Activated T-helper 1 cell treated with anti-CD3 and anti-CD28 coated beads, Interleukin-12 subunit alpha, Interleukin-12 subunit beta, Interleukin-2, Interleukin-4 antibody, amounts not matched to agents 30 ng/mL and 10 ng/mL and 1 ng/mL, durations not matched to agents 14 hours and 24 hours and 36 hours (primary cell): ENCODE results near the gene METRN. TPM values are rescaled to one million over a fixed set of nuclear protein-coding genes. Genes with fewer than 3 reads are reported as not detected.

ENCODE experiments used
- DNase-seq: peaks from one replicate; pipeline ENCODE4 v3.0.0; 2021; ENCODE audit warnings: low spot score
- H3K27ac Mint-ChIP-seq: one replicate; pipeline ENCODE4 v1.8.0; 2021; ENCODE audit warnings: mild to moderate bottlenecking, mixed read lengths
- H3K27me3 Mint-ChIP-seq: one replicate; pipeline ENCODE4 v1.8.0; 2022; ENCODE audit warnings: mild to moderate bottlenecking, moderate library complexity, mixed read lengths; ENCODE audit not compliant: insufficient read depth
- H3K36me3 Mint-ChIP-seq: one replicate; pipeline ENCODE4 v1.8.0; 2021; ENCODE audit warnings: low read depth, mixed read lengths
- H3K4me1 Mint-ChIP-seq: one replicate; pipeline ENCODE4 v1.8.0; 2021; ENCODE audit warnings: low read depth, mixed read lengths
- H3K4me3 Mint-ChIP-seq: one replicate; pipeline ENCODE4 v1.8.0; 2021; ENCODE audit warnings: mild to moderate bottlenecking, moderate library complexity, mixed read lengths
- H3K9me3 Mint-ChIP-seq: one replicate; pipeline ENCODE4 v1.8.0; 2021; ENCODE audit warnings: mixed read lengths
- intact Hi-C: fragments of 100-400 bp; cut with micrococcal nuclease; formaldehyde crosslinking; loops from one replicate; pipeline ENCODE4 v1.15.1; 2024
- total RNA-seq: library from RNA; stranded (reverse); gene quantifications from 2 replicates; pipeline ENCODE4 v1.2.3, GENCODE V29; 2022

The METRN gene
- total RNA-seq, 1 donor from 2014 or later, result 21.8 TPM

DNA sequence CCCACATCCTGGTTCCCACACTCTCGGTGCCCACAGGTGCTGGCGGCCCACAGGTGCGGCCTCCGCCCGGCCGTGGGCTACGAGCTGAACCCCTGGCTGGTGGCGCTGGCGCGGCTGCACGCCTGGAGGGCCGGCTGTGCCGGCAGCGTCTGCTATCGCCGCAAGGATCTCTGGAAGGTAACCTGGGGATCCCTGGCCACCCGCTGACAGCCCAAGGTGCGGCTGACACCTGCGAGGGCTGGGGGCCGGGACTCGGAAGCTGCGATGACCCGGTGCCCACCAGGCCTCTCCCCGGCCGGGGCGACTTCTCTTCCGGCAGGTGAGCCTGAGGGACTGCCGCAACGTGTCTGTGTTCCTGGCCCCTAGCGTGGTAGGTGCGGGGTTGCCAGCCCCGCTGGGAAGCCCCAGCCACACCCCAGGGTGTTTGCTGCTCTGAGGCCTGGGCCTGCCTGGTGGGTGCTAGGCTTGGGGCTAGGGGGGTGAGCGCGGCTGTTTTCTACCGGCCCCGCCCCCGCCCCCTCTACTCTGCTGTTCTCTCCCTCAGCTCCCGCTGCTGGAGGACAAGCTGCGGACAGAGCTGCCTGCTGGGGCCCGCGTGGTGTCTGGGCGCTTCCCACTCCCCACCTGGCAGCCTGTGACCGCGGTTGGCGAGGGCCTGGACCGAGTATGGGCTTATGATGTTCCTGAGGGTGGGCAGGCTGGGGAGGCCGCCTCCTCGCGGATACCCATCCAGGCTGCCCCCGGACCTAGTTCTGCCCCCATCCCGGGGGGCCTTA, 7.0 kb downstream of the METRN start:
- H3K4me3 Mint-ChIP-seq, result peak overlapping the region; percentile 69
- H3K4me1 Mint-ChIP-seq, result no peaks in the 10 kb centered on the region
- H3K9me3 Mint-ChIP-seq, result no peaks in the 10 kb centered on the region
- no peaks in the 10 kb centered on the region for H3K36me3 Mint-ChIP-seq
- no peak for DNase-seq
- H3K27ac Mint-ChIP-seq, result no peak overlapping the region
- peaks cover 11% of the 10 kb centered on the region for H3K27me3 Mint-ChIP-seq
- intact Hi-C loops, result loop anchor here (2.0 kb wide), 1 partner anchor 15 kb away; no protein-coding TSS in a partner anchor

DNA sequence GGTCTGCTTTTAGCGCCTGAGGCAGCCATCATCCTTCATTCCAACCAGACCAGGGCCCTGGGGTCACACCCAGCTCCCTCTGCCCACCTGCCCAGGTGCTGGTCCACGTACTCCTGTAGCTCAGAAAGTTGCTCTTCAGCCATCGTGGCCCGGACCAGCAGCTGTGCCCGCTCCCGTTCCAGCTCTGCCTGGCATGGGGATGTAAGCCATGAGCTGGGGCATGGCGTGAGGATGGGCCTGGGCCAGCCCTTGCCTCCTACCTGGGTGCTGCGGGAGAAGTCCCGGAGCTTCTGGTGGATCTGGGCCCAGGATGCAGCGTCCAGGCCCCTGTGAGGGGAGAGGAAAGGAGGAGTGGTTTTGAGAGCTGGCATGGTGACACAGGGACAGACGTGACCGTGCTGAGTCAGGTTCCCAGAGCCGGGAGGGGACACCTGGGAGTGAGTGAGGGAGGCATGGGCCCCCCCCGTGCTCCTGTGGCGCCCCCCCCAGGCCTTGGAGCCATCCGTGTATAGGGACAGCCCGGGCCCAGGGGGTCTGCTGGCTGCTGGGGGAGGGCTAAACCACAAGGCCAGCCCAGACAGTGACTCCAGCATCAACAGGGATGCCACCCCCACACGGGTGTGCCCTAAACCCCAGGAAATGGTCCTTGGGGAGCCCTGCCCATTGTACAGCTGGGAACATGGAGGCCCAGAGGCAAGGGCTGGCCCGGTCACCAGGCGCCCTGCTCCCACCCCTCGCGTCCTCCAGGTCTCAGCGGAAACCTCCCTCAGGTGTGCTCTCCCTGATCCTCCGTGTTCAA, 8.1 kb downstream of the METRN start:
- H3K27ac Mint-ChIP-seq, result no peak overlapping the region
- H3K4me3 Mint-ChIP-seq, result peak overlapping the region; percentile 39
- no peaks in the 10 kb centered on the region for H3K4me1 Mint-ChIP-seq
- H3K27me3 Mint-ChIP-seq, result peaks cover 11% of the 10 kb centered on the region
- H3K36me3 Mint-ChIP-seq, result no peaks in the 10 kb centered on the region
- H3K9me3 Mint-ChIP-seq, result no peaks in the 10 kb centered on the region
- DNase-seq, result no peak
- intact Hi-C loops, result no loop called here

DNA sequence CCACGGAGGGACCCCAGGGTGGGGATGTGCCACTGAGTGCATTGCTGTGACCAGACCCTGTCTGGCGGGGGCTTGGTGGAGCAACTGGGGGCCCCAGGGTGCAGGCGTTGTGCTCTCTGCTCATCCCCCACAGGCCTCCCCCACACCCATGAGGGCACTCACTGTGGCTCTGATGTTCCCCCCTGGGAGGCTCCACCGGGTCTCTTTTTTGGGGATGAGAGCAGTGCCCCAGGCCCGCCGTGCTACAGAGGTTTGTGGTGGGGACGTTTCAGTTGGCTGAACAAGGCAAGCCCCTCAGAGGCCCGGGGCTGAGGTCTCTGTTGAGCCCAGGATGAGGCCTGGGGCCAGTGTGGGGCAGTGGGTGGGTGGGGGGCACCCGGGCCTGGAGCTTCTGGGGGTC, 8.8 kb downstream of the METRN start:
- intact Hi-C loops, result no loop called here
- H3K27me3 Mint-ChIP-seq, result peaks cover 9% of the 10 kb centered on the region
- no peaks in the 10 kb centered on the region for H3K4me1 Mint-ChIP-seq
- no peak overlapping the region for H3K27ac Mint-ChIP-seq
- H3K4me3 Mint-ChIP-seq, result no peak overlapping the region
- H3K9me3 Mint-ChIP-seq, result no peaks in the 10 kb centered on the region
- no peaks in the 10 kb centered on the region for H3K36me3 Mint-ChIP-seq
- DNase-seq, result no peak

DNA sequence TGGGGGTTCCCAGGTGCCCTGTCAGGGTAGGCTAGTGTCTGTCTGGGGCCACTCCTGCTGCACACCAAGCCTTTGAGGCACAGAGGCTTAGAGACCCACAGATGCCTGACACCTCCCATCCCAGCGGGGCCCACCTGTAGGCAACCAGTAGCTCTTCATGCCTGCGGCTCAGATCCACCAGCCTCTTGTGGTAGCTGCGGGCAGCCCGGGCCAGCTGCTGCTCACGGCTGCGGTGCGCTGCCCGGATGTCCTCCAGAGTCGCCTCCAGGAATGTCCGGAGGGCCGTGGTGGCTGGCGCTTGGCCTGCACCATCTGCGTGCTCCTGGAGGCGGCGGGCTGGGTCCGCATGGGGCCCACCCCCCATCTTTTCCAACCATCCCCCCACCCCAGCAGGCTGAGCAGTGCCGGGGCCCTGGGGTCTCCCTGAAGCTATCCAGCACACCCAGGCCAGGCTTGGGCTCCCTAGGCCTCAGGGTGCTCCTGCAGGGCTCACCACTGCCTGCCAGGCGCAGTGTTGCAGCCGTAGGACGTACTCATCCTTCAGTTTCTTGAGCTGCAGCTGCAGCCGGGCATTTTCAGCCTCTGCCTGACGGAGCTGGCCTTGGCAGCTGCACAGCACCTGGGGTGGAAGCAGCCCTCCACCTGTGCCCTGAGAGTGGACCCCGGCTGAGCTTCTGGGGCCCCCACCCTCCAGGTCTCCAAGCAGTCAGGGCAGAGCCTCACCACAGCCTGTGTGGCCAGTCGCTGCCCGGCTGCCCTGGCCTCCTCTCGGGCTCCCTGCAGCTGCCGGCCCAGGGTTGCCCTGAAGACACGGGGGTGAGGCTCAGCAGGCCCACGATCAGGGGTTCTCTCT, 9.5 kb downstream of the METRN start:
- no peak for DNase-seq
- Mint-ChIP-seq H3K27me3 (peaks cover 4% of the 10 kb centered on the region), H3K4me1 (no peaks in the 10 kb centered on the region), H3K27ac (no peak overlapping the region), H3K9me3 (no peaks in the 10 kb centered on the region), H3K4me3 (no peak overlapping the region), H3K36me3 (no peaks in the 10 kb centered on the region)
- intact Hi-C loops, result no loop called here

- DNase-seq, result no peak
- intact Hi-C loops, result no loop called here
- Mint-ChIP-seq H3K4me3 (no peak overlapping the region), H3K4me1 (no peaks in the 10 kb centered on the region), H3K27ac (no peak overlapping the region), H3K9me3 (no peaks in the 10 kb centered on the region), H3K36me3 (no peaks in the 10 kb centered on the region), H3K27me3 (peaks cover 3% of the 10 kb centered on the region)
Measured at GRCh38 chr16:725041-725376, 10.1 kb downstream of the METRN start.

- intact Hi-C loops, result no loop called here
- Mint-ChIP-seq H3K27ac (no peak overlapping the region), H3K4me1 (no peaks in the 10 kb centered on the region), H3K36me3 (no peaks in the 10 kb centered on the region), H3K9me3 (no peaks in the 10 kb centered on the region), H3K27me3 (peaks cover 3% of the 10 kb centered on the region), H3K4me3 (no peak overlapping the region)
- DNase-seq, result no peak
Measured at GRCh38 chr16:725463-726187, 10.7 kb downstream of the METRN start.

GRCh38 chr16:726188-726437, 11.2 kb downstream of the METRN start:
- no peak overlapping the region for H3K4me3 Mint-ChIP-seq
- H3K36me3 Mint-ChIP-seq, result no peaks in the 10 kb centered on the region
- no peak for DNase-seq
- intact Hi-C loops, result no loop called here
- no peaks in the 10 kb centered on the region for H3K4me1 Mint-ChIP-seq
- no peak overlapping the region for H3K27ac Mint-ChIP-seq
- H3K27me3 Mint-ChIP-seq, result peaks cover 3% of the 10 kb centered on the region
- H3K9me3 Mint-ChIP-seq, result no peaks in the 10 kb centered on the region

DNA sequence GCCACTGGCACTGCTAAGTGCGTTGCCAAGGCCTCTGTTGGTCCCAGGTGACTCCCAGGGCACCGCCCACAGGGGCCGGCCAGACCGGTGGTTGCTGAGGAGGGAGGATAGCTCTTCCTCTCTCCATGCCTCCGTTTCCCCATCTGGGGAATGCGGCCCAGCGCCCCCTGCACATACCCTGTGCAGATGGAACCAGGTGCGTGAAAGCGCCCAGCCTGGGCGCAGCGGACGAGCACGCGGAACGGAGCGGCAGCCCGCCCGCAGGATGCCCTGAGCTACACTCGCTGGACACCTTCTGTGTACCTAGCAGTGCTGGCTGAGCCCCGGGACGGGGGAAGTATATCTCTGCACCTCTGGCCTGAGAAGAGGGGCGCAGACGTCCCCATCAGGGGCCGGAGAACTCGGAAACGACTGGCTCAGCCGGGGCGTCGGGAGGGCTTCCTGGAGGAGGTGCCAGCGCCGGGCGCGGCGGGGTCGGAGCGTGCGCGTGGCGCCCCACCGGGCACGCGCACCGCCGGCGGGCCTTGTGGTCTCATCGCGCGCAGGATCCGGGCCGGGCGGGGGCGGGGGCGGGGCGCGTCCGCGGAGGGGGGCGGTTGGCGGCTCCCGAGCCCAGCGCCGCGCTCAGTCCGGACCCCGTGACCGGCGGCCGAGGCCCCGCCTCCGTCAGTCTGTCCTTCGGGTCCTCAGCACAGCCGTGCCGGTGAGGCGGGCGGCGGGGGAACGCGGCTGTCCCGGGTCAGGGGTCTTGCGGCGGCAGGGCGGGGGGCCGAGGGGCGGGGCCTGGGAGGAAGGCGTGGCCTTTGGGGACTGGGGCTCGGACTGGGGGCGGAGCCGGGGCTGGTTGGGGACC, 11.7 kb downstream of the METRN start, which contains the start of the genes CCDC78 and HAGHL:
CCDC78 (minus strand) TSS at position 6 of the 853 bp plus-strand sequence. CDS start 76 bp downstream, outside the sequence.
HAGHL (plus strand) TSS at position 669 of the 853 bp plus-strand sequence. CDS start 404 bp downstream, outside the sequence.
- Mint-ChIP-seq H3K36me3 (no peaks in the 10 kb centered on the region), H3K27ac (no peak within 1 kb of the TSS), H3K9me3 (no peaks in the 10 kb centered on the region), H3K4me1 (no peaks in the 10 kb centered on the region), H3K27me3 (peaks cover 3% of the 10 kb centered on the region), H3K4me3 (peak within 1 kb of the TSS; percentile 75)
- intact Hi-C loops, result no loop called here
- DNase-seq, result peak; percentile 38

DNA sequence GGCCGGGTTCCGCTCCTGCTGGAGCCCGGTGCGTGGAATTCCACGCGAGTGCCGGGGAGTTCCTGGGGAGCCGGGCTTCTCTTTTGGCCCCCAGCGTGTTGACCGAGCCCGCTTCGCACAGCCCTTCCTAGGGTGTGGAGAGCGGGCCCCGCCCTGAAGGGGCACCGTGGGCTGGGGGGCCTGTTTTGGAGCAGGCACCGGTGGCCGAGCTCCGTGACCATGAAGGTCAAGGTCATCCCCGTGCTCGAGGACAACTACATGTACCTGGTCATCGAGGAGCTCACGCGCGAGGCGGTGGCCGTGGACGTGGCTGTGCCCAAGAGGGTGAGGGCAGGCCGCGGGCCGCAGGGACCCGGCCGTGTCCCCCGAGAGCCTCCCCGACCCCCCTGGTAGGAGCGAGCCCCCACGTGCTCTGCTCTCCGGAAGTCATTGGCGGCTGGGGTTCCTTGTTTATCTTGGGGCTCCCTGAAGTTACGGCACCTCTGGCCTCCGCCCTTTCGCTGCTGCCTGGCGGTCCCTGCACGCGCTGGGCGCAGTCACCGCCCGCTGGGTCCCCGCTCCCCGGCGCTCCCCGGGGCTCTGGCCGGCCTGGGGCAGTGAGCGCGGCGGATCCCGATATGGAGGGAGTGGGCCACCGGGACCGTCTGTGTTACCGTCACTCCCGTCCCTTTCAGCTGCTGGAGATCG, 12.5 kb downstream of the METRN start:
- H3K4me1 Mint-ChIP-seq, result no peaks in the 10 kb centered on the region
- H3K27me3 Mint-ChIP-seq, result peaks cover 3% of the 10 kb centered on the region
- H3K27ac Mint-ChIP-seq, result no peak overlapping the region
- H3K36me3 Mint-ChIP-seq, result no peaks in the 10 kb centered on the region
- H3K9me3 Mint-ChIP-seq, result no peaks in the 10 kb centered on the region
- intact Hi-C loops, result no loop called here
- no peak for DNase-seq
- peak overlapping the region; percentile 49 for H3K4me3 Mint-ChIP-seq

DNA sequence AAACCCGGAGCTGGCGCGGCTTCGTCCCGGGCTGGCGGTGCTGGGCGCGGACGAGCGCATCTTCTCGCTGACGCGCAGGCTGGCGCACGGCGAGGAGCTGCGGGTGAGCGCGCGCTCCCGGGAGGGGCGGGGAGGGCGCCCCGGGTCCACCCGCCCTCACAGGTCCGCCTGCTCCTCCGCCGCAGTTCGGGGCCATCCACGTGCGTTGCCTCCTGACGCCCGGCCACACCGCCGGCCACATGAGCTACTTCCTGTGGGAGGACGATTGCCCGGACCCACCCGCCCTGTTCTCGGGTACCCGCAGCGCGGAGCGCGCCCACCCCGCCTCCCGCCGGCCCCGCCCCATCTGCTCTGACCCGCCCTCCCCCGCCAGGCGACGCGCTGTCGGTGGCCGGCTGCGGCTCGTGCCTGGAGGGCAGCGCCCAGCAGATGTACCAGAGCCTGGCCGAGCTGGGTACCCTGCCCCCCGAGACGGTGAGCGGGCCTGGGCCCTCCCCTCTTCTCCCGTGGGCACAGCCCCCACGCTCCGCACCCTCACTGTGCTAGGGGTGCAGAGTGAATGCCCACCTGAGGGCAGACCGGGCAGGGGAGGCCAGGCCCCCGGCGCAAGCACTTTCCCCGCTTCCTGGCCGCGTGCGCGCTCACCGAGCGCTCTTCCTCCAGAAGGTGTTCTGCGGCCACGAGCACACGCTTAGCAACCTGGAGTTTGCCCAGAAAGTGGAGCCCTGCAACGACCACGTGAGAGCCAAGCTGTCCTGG, 13.4 kb downstream of the METRN start:
- no peak overlapping the region for H3K27ac Mint-ChIP-seq
- peaks cover 3% of the 10 kb centered on the region for H3K27me3 Mint-ChIP-seq
- peak; percentile 57 for DNase-seq
- intact Hi-C loops, result no loop called here
- H3K4me1 Mint-ChIP-seq, result no peaks in the 10 kb centered on the region
- H3K36me3 Mint-ChIP-seq, result no peaks in the 10 kb centered on the region
- H3K9me3 Mint-ChIP-seq, result no peaks in the 10 kb centered on the region
- peak overlapping the region; percentile 26 for H3K4me3 Mint-ChIP-seq
